ENCODE results near the gene SLC25A19.
"Not testable (repeated sequence)": the region's sequence is repeated elsewhere in the genome, so short reads cannot be mapped to it uniquely, and the experiment has no call there.

SLC25A19 gene

GRCh38 chr17:75300280-75300679, 11.0 kb upstream of the SLC25A19 start:
- Histone ChIP-seq H4K20me1 (ENCODE audit: insufficient read depth, low read length) (no peaks in the 10 kb centered on the region), H3K4me1 (ENCODE audit: insufficient read depth, low read length, severe bottlenecking) (peaks cover 31% of the 10 kb centered on the region), H3K4me2 (ENCODE audit: low read length) (no peak overlapping the region), H3K79me2 (ENCODE audit: insufficient read depth, low read length) (no peaks in the 10 kb centered on the region), H3F3A (ENCODE audit: insufficient read depth, low read length) (peaks cover 7% of the 10 kb centered on the region; the same call in 1 of the 2 replicates), H3K9me2 (ENCODE audit: low read depth, low read length) (no peaks in the 10 kb centered on the region), H2AFZ (ENCODE audit: low read length) (no peak overlapping the region), H3K36me3 (ENCODE audit: insufficient read depth, low read length) (no peaks in the 10 kb centered on the region), H3K4me3 (ENCODE audit: low read depth, low read length, poor library complexity, severe bottlenecking) (no peak overlapping the region), H3K27me3 (ENCODE audit: insufficient read depth, low read length) (no peaks in the 10 kb centered on the region), H3K9me3 (ENCODE audit: low read length) (no peaks in the 10 kb centered on the region), H3K27ac (ENCODE audit: low read depth, low read length, poor library complexity, severe bottlenecking) (no peak overlapping the region), H3K9ac (ENCODE audit: low read length) (no peak overlapping the region)
- no peak for TF ChIP-seq EZH2 (IDR thresholded peaks at IDR 0.05; ENCODE audit: borderline replicate concordance, low read length)
- no peak for TF ChIP-seq CTCF (IDR thresholded peaks at IDR 0.05; ENCODE audit: low read length)

- H3K9ac ChIP-seq (ENCODE audit: low read length) = peak overlapping the region; percentile 30; the same call in 1 of the 2 replicates
Measured at GRCh38 chr17:75295201-75296158, 6.2 kb upstream of the SLC25A19 start.

GRCh38 chr17:75292810-75293448, 3.7 kb upstream of the SLC25A19 start:
- H3K79me2 ChIP-seq (ENCODE audit: insufficient read depth, low read length); H3K4me2 ChIP-seq (ENCODE audit: low read length); H3K9me3 ChIP-seq (ENCODE audit: low read length); H4K20me1 ChIP-seq (ENCODE audit: insufficient read depth, low read length); H3K4me3 ChIP-seq (ENCODE audit: low read depth, low read length, poor library complexity, severe bottlenecking); H3K9ac ChIP-seq (ENCODE audit: low read length); H3K36me3 ChIP-seq (ENCODE audit: insufficient read depth, low read length); H3K27me3 ChIP-seq (ENCODE audit: insufficient read depth, low read length); H3K9me2 ChIP-seq (ENCODE audit: low read depth, low read length); H2AFZ ChIP-seq (ENCODE audit: low read length): not testable (repeated sequence)
- Histone ChIP-seq H3F3A (ENCODE audit: insufficient read depth, low read length) (peaks cover 14% of the 10 kb centered on the region), H3K4me1 (ENCODE audit: insufficient read depth, low read length, severe bottlenecking) (peaks cover 47% of the 10 kb centered on the region), H3K27ac (ENCODE audit: low read depth, low read length, poor library complexity, severe bottlenecking) (peak overlapping the region; percentile 35)

More at GRCh38 chr17:75295201-75296158, 6.2 kb upstream of the SLC25A19 start:
- Histone ChIP-seq H3K4me2 (ENCODE audit: low read length) (peak overlapping the region; percentile 35), H3K4me3 (ENCODE audit: low read depth, low read length, poor library complexity, severe bottlenecking) (no peak overlapping the region), H2AFZ (ENCODE audit: low read length) (0 out of 2 replicates have a peak overlapping the region, but pooled peaks have one; percentile 6), H3K27me3 (ENCODE audit: insufficient read depth, low read length) (no peaks in the 10 kb centered on the region), H3K9me3 (ENCODE audit: low read length) (no peaks in the 10 kb centered on the region), H3K79me2 (ENCODE audit: insufficient read depth, low read length) (no peaks in the 10 kb centered on the region), H3F3A (ENCODE audit: insufficient read depth, low read length) (peaks cover 14% of the 10 kb centered on the region), H4K20me1 (ENCODE audit: insufficient read depth, low read length) (no peaks in the 10 kb centered on the region), H3K9me2 (ENCODE audit: low read depth, low read length) (no peaks in the 10 kb centered on the region), H3K27ac (ENCODE audit: low read depth, low read length, poor library complexity, severe bottlenecking) (peak overlapping the region; percentile 96), H3K4me1 (ENCODE audit: insufficient read depth, low read length, severe bottlenecking) (peaks cover 39% of the 10 kb centered on the region), H3K36me3 (ENCODE audit: insufficient read depth, low read length) (no peaks in the 10 kb centered on the region)
- TF ChIP-seq EZH2 (IDR thresholded peaks at IDR 0.05; ENCODE audit: borderline replicate concordance, low read length) (no peak), CTCF (IDR thresholded peaks at IDR 0.05; ENCODE audit: low read length) (no peak)

Measured in OCI-LY1 (cell line).